Ramos (cell line): ENCODE measurements around the gene TLR5.

Source experiments
- in situ Hi-C: fragments of 300-500 bp; cut with MboI; formaldehyde crosslinking; loops from one replicate; pipeline ENCODE4 v1.14.3; 2022; ENCODE audit warnings: low sequenced_read_pairs; ENCODE audit not compliant: unreplicated experiment

Gene TLR5

GRCh38 chr1:223150443-223150842 is 7.4 kb upstream of the TLR5 start:
- in situ Hi-C loops = no loop called here

GRCh38 chr1:223147873-223148272 is 4.8 kb upstream of the TLR5 start:
- in situ Hi-C loops = no loop called here

- in situ Hi-C loops = no loop called here
These were observed 4.4 kb upstream of the TLR5 start for GRCh38 chr1:223147409-223147808.

GRCh38 chr1:223146745-223147144 is 3.7 kb upstream of the TLR5 start:
- in situ Hi-C loops = no loop called here

GRCh38 chr1:223144914-223145313 is 1.9 kb upstream of the TLR5 start:
- in situ Hi-C loops = no loop called here

GRCh38 chr1:223144431-223144830 is 1.4 kb upstream of the TLR5 start:
- in situ Hi-C loops = no loop called here

GRCh38 chr1:223143537-223144248 is 645 bp upstream of the TLR5 start:
- in situ Hi-C loops = no loop called here

GRCh38 chr1:223142269-223142668 is 779 bp downstream of the TLR5 start:
- in situ Hi-C loops = no loop called here

- in situ Hi-C loops = no loop called here
These were observed 2.2 kb downstream of the TLR5 start for GRCh38 chr1:223140611-223141405.

- in situ Hi-C loops = no loop called here
These were observed 5.5 kb downstream of the TLR5 start for GRCh38 chr1:223137455-223138085.

GRCh38 chr1:223136086-223136485 is 7.0 kb downstream of the TLR5 start:
- in situ Hi-C loops = no loop called here

- in situ Hi-C loops = no loop called here
These were observed 7.7 kb downstream of the TLR5 start for GRCh38 chr1:223135176-223135942.

- in situ Hi-C loops = no loop called here
These were observed 9.1 kb downstream of the TLR5 start for GRCh38 chr1:223133824-223134435.

GRCh38 chr1:223133306-223133823 is 9.7 kb downstream of the TLR5 start:
- in situ Hi-C loops = no loop called here

- in situ Hi-C loops = no loop called here
These were observed 13.7 kb downstream of the TLR5 start for GRCh38 chr1:223129229-223129901.

- in situ Hi-C loops = no loop called here
These were observed 16.3 kb downstream of the TLR5 start for GRCh38 chr1:223126741-223127140.

GRCh38 chr1:223125766-223126165 is 17.3 kb downstream of the TLR5 start:
- in situ Hi-C loops = no loop called here

GRCh38 chr1:223123011-223123610 is 19.9 kb downstream of the TLR5 start:
- in situ Hi-C loops = no loop called here

- in situ Hi-C loops = no loop called here
These were observed 24.6 kb downstream of the TLR5 start for GRCh38 chr1:223118418-223118817.
